Urinary bladder (tissue), 4 donors: ENCODE measurements around the gene COLEC12. TPM values are rescaled to one million over a fixed set of nuclear protein-coding genes. Genes with fewer than 3 reads are reported as not detected.

Experiments
- DNase-seq: peaks from one replicate; pipeline ENCODE4 v3.0.0-alpha.2; 2015; ENCODE audit errors: extremely low spot score
- H3K27ac ChIP-seq: one replicate; pipeline ENCODE4 v1.5.1; 2013; ENCODE audit warnings: low read depth, mild to moderate bottlenecking, moderate library complexity
- H3K36me3 ChIP-seq: one replicate; pipeline ENCODE4 v1.6.1; 2013; ENCODE audit warnings: mild to moderate bottlenecking, moderate library complexity; ENCODE audit not compliant: insufficient read depth
- H3K4me1 ChIP-seq: one replicate; pipeline ENCODE4 v1.6.1; 2013; ENCODE audit warnings: mild to moderate bottlenecking, moderate library complexity; ENCODE audit not compliant: insufficient read depth
- H3K4me3 ChIP-seq: one replicate; pipeline ENCODE4 v1.5.1; 2013; ENCODE audit warnings: low read depth, low read length
- WGBS: extraction: QIAGEN DNeasy Blood & Tissue Kit; methylation state at CpG from one replicate; pipeline ENCODE4 v1.1.7; 2013; 5-methylcytosine and 5-hydroxymethylcytosine counted together
- polyA plus RNA-seq: library from polyadenylated mRNA; stranded (reverse); fragments of 200-250 nt; gene quantifications from one replicate; pipeline ENCODE4 v1.2.3, GENCODE V29; 2013
- total RNA-seq: library from RNA; depleted of rRNA; stranded (reverse); fragments of >200 nt; gene quantifications from one replicate; pipeline ENCODE4 v1.2.3, GENCODE V29; 2014
- donor health status: healthy with polysubstance abuse.
- donor health status: healthy.

The COLEC12 gene
- total and polyA plus RNA-seq, 2 donors: 31.9 to 92.7 TPM

- WGBS: 92% methylated on average over 3 of the region's 3 CpGs
- Histone ChIP-seq H3K27ac (no peak overlapping the region), H3K36me3 (no peaks in the 10 kb centered on the region), H3K4me1 (no peaks in the 10 kb centered on the region), H3K4me3 (no peak overlapping the region)
- DNase-seq: no peak
These were observed 159.4 kb downstream of the COLEC12 start for GRCh38 chr18:341102-341501.

- no peaks in the 10 kb centered on the region for H3K36me3 ChIP-seq
- no peak overlapping the region for H3K4me3 ChIP-seq
- 86% methylated on average over 10 of the region's 10 CpGs for WGBS
- no peak overlapping the region for H3K27ac ChIP-seq
- DNase-seq: no peak
- no peaks in the 10 kb centered on the region for H3K4me1 ChIP-seq
These were observed 160.5 kb downstream of the COLEC12 start for GRCh38 chr18:340044-340443.

GRCh38 chr18:339200-339599 lies 161.3 kb downstream of the COLEC12 start:
- WGBS: 83% methylated on average over 6 of the region's 6 CpGs
- Histone ChIP-seq H3K4me3 (no peak overlapping the region), H3K36me3 (no peaks in the 10 kb centered on the region), H3K4me1 (no peaks in the 10 kb centered on the region), H3K27ac (no peak overlapping the region)
- no peak for DNase-seq

GRCh38 chr18:336713-337112 lies 163.8 kb downstream of the COLEC12 start:
- DNase-seq: no peak
- peaks cover 1% of the 10 kb centered on the region for H3K4me1 ChIP-seq
- WGBS: 84% methylated on average over 2 of the region's 2 CpGs
- no peak overlapping the region for H3K27ac ChIP-seq
- no peak overlapping the region for H3K4me3 ChIP-seq
- no peaks in the 10 kb centered on the region for H3K36me3 ChIP-seq

- 56% methylated on average over 2 of the region's 2 CpGs for WGBS
- Histone ChIP-seq H3K4me3 (no peak overlapping the region), H3K4me1 (peaks cover 1% of the 10 kb centered on the region), H3K27ac (no peak overlapping the region), H3K36me3 (no peaks in the 10 kb centered on the region)
- DNase-seq: no peak
These were observed 164.8 kb downstream of the COLEC12 start for GRCh38 chr18:335733-336132.

GRCh38 chr18:334575-335132 lies 165.8 kb downstream of the COLEC12 start:
- no peak overlapping the region for H3K27ac ChIP-seq
- no peak overlapping the region for H3K4me3 ChIP-seq
- H3K36me3 ChIP-seq: no peaks in the 10 kb centered on the region
- WGBS: 97% methylated on average over 15 of the region's 15 CpGs
- no peak for DNase-seq
- peaks cover 1% of the 10 kb centered on the region for H3K4me1 ChIP-seq

- no peak for DNase-seq
- H3K4me3 ChIP-seq: no peak overlapping the region
- peaks cover 1% of the 10 kb centered on the region for H3K4me1 ChIP-seq
- 31% methylated on average over 14 of the region's 14 CpGs for WGBS
- no peaks in the 10 kb centered on the region for H3K36me3 ChIP-seq
- no peak overlapping the region for H3K27ac ChIP-seq
These were observed 167.6 kb downstream of the COLEC12 start for GRCh38 chr18:332721-333510.

- WGBS: 46% methylated on average over 4 of the region's 4 CpGs
- Histone ChIP-seq H3K36me3 (no peaks in the 10 kb centered on the region), H3K4me1 (peaks cover 1% of the 10 kb centered on the region), H3K27ac (no peak overlapping the region), H3K4me3 (no peak overlapping the region)
- no peak for DNase-seq
These were observed 168.5 kb downstream of the COLEC12 start for GRCh38 chr18:332007-332406.

- no peak for DNase-seq
- peaks cover 1% of the 10 kb centered on the region for H3K4me1 ChIP-seq
- H3K36me3 ChIP-seq: no peaks in the 10 kb centered on the region
- no peak overlapping the region for H3K4me3 ChIP-seq
- 51% methylated on average over 12 of the region's 12 CpGs for WGBS
- no peak overlapping the region for H3K27ac ChIP-seq
These were observed 169.2 kb downstream of the COLEC12 start for GRCh38 chr18:331221-331821.

- Histone ChIP-seq H3K36me3 (no peaks in the 10 kb centered on the region), H3K27ac (no peak overlapping the region), H3K4me3 (no peak overlapping the region), H3K4me1 (peaks cover 1% of the 10 kb centered on the region)
- WGBS: 88% methylated on average over 4 of the region's 4 CpGs
- no peak for DNase-seq
These were observed 171.6 kb downstream of the COLEC12 start for GRCh38 chr18:328928-329327.

GRCh38 chr18:326846-327245 lies 173.7 kb downstream of the COLEC12 start:
- 69% methylated on average over 1 of the region's 1 CpG for WGBS
- Histone ChIP-seq H3K36me3 (no peaks in the 10 kb centered on the region), H3K4me3 (no peak overlapping the region), H3K27ac (no peak overlapping the region), H3K4me1 (no peaks in the 10 kb centered on the region)
- no peak for DNase-seq

- 61% methylated on average over 2 of the region's 2 CpGs for WGBS
- Histone ChIP-seq H3K36me3 (no peaks in the 10 kb centered on the region), H3K4me3 (no peak overlapping the region), H3K27ac (no peak overlapping the region), H3K4me1 (no peaks in the 10 kb centered on the region)
- DNase-seq: no peak
These were observed 177.3 kb downstream of the COLEC12 start for GRCh38 chr18:323253-323622.

- H3K4me1 ChIP-seq: no peaks in the 10 kb centered on the region
- H3K27ac ChIP-seq: no peak overlapping the region
- DNase-seq: no peak
- WGBS: 92% methylated on average over 5 of the region's 5 CpGs
- no peaks in the 10 kb centered on the region for H3K36me3 ChIP-seq
- no peak overlapping the region for H3K4me3 ChIP-seq
These were observed 178.5 kb downstream of the COLEC12 start for GRCh38 chr18:321865-322467.

- Histone ChIP-seq H3K4me1 (no peaks in the 10 kb centered on the region), H3K4me3 (no peak overlapping the region), H3K27ac (no peak overlapping the region), H3K36me3 (no peaks in the 10 kb centered on the region)
- no peak for DNase-seq
- 48% methylated on average over 1 of the region's 1 CpG for WGBS
These were observed 180.3 kb downstream of the COLEC12 start for GRCh38 chr18:320155-320554.
